DMS 273 (cell line): ENCODE data around the gene SPACA1.
"Not testable (repeated sequence)": the region's sequence is repeated elsewhere in the genome, so short reads cannot be mapped to it uniquely, and the experiment has no call there.

Experiments
- DNase-seq: peaks from one replicate; lab custom pipeline; 2025; ENCODE audit not compliant: unreplicated experiment; lab: John Stamatoyannopoulos, UW

Gene SPACA1, protein sequence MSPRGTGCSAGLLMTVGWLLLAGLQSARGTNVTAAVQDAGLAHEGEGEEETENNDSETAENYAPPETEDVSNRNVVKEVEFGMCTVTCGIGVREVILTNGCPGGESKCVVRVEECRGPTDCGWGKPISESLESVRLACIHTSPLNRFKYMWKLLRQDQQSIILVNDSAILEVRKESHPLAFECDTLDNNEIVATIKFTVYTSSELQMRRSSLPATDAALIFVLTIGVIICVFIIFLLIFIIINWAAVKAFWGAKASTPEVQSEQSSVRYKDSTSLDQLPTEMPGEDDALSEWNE

GRCh38 chr6:88047510-88048150 is at the start of gene SPACA1:
SPACA1 (plus strand) TSS chr6:88047841; CDS start chr6:88047906, 65 bp downstream.
- DNase-seq, result no peak

DNA sequence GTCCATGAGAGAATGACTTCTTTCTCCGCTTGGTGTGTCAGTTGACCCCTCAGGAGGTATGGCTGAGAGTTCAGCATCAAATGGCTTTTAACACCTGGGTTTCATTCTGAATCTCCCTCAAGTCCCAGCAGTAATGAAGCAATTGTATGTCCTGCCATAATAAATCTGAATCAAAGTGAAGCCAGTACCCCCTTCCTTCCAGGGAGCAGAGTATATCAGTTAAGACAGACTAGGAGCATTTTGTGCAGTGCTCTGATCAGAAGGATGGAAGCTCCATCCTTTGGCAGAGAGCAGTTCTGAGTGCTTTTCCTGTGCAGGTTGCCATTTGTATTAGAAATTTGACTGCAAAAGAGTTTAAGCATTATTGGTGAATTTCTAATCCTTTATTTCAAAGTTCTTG is 46.9 kb upstream of the SPACA1 start:
- no peak for DNase-seq

- not testable (repeated sequence) for DNase-seq
These were observed 46.4 kb upstream of the SPACA1 start for GRCh38 chr6:88001279-88001678.

DNA sequence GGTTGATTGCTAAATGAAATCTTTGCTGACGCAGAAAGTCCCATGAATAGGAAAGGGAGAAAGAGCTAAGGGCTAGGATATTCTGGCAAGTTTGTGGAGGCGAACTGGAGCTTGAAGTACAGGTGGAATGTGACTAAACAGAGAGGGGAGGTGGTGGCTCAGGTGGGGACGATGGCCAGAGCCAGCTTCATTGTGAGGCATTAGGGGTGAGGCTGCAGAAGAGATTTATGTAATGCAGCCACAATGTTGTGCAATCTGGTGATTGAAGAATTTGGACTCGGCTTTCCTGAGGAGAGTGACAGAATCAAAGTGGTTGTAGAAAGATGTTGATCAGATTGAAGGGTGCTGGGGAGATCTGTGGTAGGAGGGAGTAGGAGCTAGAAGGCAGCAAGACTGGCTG is 42.9 kb upstream of the SPACA1 start:
- no peak for DNase-seq

GRCh38 chr6:88006557-88006956 is 41.1 kb upstream of the SPACA1 start:
- DNase-seq, result no peak

DNA sequence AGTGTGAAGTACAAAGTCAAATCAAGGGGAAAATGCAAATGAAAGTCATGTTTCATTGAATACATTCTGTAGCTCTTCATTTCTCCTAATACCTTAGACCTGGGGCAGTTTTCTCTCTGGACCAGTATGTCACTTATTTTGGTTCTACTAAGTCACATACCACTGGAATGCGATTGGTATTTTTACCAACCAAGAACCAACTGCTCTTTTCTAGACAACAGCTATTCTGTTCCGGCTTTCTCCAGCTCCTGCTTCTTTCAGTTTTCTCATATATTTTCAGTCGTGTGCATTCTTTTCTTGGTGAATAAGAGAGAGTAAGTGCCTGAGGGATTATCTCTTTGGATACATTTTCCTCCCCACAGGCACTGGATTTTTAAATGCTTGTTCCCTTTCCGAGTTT is 39.2 kb upstream of the SPACA1 start:
- DNase-seq, result no peak

GRCh38 chr6:88008831-88009231 is 38.8 kb upstream of the SPACA1 start:
- DNase-seq, result no peak

DNA sequence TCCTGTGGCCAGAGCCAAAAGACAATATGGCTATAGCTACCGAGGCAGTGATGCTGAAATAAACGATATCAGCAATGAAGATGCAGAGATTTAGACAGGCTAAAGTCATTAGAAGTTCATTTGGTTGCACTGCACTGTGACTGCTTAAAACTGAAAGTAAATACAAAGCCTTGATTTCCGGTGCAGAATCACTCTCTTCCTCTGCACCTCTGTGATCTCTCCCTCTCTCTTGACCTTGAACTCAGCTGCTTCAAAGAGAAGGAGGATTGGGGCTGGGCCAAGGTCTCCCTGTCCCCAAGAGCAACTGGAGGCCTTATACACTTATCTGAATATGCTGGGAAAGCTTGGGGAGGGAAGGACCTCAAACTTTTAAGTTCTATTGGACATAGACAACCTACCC is 34.6 kb upstream of the SPACA1 start:
- no peak for DNase-seq

DNA sequence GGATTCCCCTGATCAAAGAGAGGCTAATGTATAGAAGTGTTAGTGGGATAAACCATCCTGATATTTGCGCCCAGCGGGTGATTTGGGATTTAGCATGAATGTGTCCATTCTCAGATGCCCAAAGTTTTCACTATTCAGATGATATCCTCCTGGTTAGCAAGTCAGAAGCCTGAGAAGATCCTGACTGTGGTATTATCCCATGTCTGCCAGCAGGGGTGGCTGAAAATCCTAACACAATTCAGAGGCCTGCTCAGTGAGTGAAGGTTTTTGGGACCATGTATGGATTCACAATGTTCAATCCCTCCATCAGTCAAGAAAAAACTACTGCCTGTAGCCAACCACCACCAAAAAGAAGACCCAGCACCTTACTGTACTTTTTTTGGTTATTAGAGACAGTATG is 34.1 kb upstream of the SPACA1 start:
- DNase-seq, result peak; percentile 14

DNA sequence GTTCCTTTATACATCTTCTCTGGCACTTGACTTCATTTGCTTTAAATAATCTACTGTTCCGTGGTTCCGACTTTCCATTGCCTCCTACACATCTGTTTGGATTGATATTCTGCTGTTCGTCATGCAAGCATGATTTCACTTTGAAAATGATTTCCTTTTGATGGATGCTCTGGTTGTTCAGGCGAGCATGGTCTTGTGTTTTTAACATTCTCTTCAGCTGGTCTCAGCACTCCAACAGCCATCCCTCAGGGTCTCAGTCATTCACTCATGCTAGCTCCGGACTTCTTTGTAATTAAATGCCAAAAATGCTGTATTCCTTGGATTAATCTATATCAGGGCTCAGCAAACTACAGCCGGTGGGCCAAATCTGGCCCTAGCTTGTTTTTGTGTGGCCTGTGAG is 27.2 kb upstream of the SPACA1 start:
- no peak for DNase-seq

- DNase-seq, result no peak
These were observed 22.9 kb upstream of the SPACA1 start for GRCh38 chr6:88024696-88025095.

- DNase-seq, result no peak
These were observed 16.1 kb upstream of the SPACA1 start for GRCh38 chr6:88031550-88031949.

DNA sequence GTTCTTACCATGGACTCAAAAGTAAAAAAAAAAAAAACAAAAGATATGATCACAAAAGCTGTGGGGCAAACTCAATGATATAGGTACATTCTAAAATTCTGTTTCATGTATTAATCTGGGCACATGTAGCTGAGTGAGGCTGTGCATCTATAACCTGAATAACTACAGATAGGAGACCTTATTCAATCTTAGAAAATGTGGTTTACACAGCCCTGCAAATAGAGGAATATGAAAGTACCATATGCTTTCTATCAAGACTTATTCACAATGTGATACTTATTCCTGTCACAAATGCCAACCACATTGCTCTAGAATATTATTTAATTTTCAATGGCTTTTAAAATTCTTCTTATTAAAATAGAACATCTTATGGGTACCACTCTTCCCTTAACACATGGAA is 3.1 kb upstream of the SPACA1 start:
- DNase-seq, result no peak

GRCh38 chr6:88045521-88046136 is 2.0 kb upstream of the SPACA1 start:
- no peak for DNase-seq

DNA sequence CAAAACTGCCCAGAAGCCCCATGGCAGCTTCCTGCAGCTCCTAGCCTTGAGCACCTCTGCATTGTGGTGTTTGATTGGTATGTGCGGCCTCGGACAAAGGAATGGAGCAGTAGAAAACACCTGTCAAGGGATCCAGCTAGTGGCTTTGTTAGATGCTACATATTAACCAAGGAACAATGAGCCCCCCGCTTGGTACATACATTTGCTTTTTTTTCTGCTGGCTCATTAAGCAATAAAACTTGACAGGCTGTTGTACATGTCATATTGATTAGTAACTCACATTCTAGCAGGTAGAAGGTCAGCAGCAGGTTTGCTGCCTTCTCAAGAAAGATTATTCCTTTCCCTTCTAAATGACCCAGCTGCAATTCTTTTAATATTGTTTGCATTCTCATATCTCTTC is 937 bp downstream of the SPACA1 start:
- no peak for DNase-seq

DNA sequence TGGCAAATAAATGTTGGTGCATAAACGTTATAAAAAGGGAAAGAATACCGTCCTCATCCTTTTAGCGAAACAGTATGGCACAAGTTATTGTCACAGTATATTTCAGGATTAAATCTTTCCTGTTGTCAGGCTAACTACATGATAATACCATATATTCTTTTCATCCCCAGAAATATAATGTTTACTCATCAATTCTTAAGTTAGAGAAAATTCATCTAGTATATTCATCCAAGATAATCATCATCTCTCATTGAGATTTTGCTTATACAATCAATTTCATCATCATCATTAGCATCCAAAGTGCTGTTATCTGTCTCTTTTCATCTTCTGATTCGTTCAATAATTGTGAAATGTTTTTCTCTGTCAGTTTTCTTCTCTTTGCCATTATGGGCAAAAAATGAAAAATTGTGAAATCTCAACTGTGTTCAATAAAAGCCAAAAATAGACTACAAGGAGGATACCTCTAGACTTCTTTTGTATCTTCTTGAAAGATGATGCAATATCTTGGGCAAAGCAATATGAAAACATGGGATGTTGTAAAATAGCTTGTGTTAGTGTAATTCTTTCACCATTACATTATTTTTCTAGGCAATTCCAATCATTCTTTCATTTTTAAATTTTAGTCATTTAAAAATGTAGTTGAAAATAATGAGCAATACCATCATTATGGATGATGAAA is 2.6 kb downstream of the SPACA1 start:
- DNase-seq, result no peak

DNA sequence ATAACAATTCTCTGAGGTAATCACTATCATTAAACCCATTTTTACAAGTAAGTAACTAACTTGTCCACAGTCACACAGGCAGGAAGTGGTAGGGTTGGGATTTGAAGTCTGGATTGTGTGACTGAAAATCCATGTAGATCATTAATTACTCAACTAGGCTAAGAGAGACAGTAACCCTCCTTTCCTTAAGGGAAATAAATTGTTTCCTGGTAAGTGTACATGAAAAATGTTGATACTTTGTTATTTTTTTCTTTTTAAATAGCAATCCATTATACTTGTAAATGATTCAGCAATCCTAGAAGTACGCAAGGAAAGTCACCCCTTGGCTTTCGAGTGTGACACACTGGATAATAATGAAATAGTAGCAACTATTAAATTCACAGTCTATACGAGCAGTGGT is 11.6 kb downstream of the SPACA1 start:
- DNase-seq, result no peak

DNA sequence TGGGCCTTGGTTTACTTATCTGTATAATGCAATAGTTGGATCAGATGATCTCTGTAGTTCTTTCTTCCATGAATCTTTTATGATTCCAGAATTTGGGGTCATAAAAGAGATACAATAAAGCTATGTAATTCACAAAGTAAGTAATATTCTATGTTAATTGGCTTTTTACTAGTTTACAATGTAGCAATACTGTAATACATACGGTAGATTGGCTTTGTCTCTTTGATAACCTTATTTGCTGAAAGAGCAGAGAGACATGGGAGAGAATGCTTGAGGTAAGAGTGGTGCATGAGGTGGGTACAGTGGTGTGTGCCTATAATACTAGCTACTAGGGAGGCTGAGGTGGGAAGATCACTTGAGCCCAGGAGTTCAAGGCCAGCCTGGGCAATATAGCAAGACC is 14.7 kb downstream of the SPACA1 start:
- DNase-seq, result no peak

DNA sequence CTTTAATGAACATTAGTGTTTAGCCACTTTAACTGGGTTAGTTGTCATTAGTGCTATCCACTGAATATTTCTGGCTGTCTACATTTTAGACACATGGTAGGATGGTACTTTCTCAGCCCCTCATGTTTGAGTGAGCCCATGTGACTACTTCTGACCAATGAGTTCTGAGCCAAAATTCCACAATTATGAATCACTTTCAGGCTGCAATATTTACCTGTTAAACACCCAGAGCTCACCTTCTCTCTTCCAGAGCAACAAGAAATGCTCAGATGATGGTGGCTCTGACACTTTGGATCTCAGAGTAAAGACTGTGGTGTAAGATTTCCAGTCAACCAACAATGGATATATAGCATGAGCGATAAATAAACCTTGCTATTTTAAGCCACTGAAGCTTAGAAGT is 24.8 kb downstream of the SPACA1 start:
- no peak for DNase-seq

DNA sequence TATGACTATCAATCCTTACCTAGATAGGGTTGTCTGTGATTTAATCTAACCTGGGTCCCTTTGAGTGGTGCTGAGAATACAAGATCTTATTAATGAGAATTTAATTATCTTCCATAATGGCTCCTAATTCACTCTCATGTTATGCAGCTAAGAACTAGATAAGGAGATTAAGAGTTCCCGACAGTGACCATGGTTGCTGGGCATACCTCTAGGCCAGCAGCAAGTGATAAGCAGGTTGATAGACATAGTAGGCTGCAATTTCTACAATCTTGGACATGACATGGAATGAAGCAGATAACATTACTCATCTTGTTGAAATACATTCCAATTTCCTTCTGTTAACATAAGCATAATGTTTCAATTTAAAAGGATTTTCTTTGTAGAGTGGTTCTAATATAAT is 27.1 kb downstream of the SPACA1 start:
- DNase-seq, result no peak

DNA sequence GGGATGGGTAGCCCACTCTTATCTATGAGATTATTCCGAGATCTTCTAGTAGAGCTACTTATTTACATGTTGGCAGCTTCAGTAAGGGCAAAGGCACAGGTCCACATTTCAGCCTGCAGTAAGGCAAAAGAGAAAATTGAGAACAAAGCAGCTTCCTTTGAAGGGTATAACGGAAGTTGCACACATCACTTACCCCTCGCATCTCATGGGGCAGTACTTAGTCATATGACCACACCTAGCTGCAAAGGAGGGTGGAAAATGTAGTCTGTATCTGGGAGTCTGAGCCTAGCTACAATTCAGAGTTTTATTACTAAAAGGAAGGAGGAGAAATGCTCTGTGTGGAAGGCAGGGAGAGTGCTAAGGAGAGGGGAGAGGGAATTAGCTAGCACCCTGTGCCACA is 29.7 kb downstream of the SPACA1 start:
- DNase-seq, result no peak

DNA sequence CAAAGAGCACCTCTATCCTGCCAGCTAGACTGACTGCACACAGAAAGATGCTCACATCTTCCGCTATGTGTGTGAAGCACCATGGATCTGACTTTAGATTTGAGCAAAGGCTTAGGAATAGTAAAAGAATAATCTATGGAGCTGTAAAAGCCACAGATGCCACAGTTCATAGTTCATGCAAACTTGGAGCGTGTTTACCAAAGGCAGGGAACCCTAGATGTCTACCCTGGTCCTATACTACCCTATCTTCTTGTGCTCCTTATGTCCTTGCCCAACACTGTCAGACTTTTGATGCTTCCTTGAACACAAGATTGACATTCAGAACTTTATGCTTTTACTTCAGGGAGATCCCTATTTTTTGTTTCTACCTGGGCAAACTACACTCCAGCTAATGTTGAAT is 39.2 kb downstream of the SPACA1 start:
- no peak for DNase-seq
